ENCODE results near the gene MMP24.
A peak's percentile ranks its signal among the peaks of the same experiment; 100 is the strongest.

MMP24 gene

GRCh38 chr20:35305682-35306556 is 79.4 kb downstream of the MMP24 start:
- Histone ChIP-seq H3K4ac (ENCODE audit: low read length) (no peak overlapping the region), H2BK15ac (ENCODE audit: low read length) (no peak overlapping the region), H3K18ac (ENCODE audit: low read length) (no peak overlapping the region), H3K14ac (ENCODE audit: low read length) (no peak overlapping the region), H2AFZ (ENCODE audit: low read length) (peak overlapping the region; percentile 19), H2BK12ac (ENCODE audit: low read length) (no peak overlapping the region), H4K8ac (ENCODE audit: low read depth, low read length) (no peak overlapping the region), H2BK5ac (ENCODE audit: low read length) (no peak overlapping the region), H3K9me3 (replicated peaks in 1 of 2; ENCODE audit: control insufficient read depth in 2 of 2, insufficient read depth in 1 of 2, low read depth in 1 of 2, low read length in 2 of 2) (no peaks in the 10 kb centered on the region), H2BK120ac (ENCODE audit: low read depth, low read length) (no peak overlapping the region), H3K9ac (ENCODE audit: low read depth, low read length, poor library complexity) (no peak overlapping the region), H3K79me1 (ENCODE audit: low read depth, low read length) (no peaks in the 10 kb centered on the region), H3K27me3 (ENCODE audit: control insufficient read depth in 3 of 3, insufficient read depth in 3 of 3, low read depth in 1 of 3, low read length in 3 of 3) (no peaks in the 10 kb centered on the region), H4K91ac (ENCODE audit: low read depth, low read length, poor library complexity) (no peak overlapping the region), H3K4me1 (ENCODE audit: control insufficient read depth in 2 of 2, insufficient read depth in 1 of 2, low read depth in 1 of 2, low read length in 2 of 2) (peaks cover 1 to 4% of the 10 kb centered on the region in 2 donors), H3K36me3 (replicated peaks in 1 of 2; ENCODE audit: control insufficient read depth in 2 of 2, insufficient read depth in 2 of 2, low read length in 2 of 2) (peaks cover 0 to 8% of the 10 kb centered on the region in 2 donors), H2AK5ac (ENCODE audit: low read depth, low read length) (no peak overlapping the region), H3K4me3 (ENCODE audit: low read length in 2 of 2) (no peak overlapping the region), H3K27ac (replicated peaks; ENCODE audit: low read length) (no peak overlapping the region), H3K23ac (ENCODE audit: low read depth, low read length, poor library complexity) (no peak overlapping the region), H3K4me2 (ENCODE audit: insufficient read depth, low read length, poor library complexity, severe bottlenecking) (no peak overlapping the region)
- DNase-seq (ENCODE audit: low spot score) = no peak
- whole genome bisulfite sequencing, 2 donors (ENCODE audit: extremely low coverage in 2 of 2, insufficient read length in 2 of 2, insufficient replicate concordance in 1 of 2) = no CpG with 5 or more reads among the region's 12 CpGs

- WGBS, 2 donors (ENCODE audit: extremely low coverage in 2 of 2, insufficient read length in 2 of 2, insufficient replicate concordance in 1 of 2) = no CpG with 5 or more reads among the region's 4 CpGs
- peak; percentile 36 for DNase-seq (ENCODE audit: low spot score)
- Histone ChIP-seq H3K4me2 (ENCODE audit: insufficient read depth, low read length, poor library complexity, severe bottlenecking) (no peak overlapping the region), H2BK12ac (ENCODE audit: low read length) (no peak overlapping the region), H3K14ac (ENCODE audit: low read length) (no peak overlapping the region), H3K27me3 (ENCODE audit: control insufficient read depth in 3 of 3, insufficient read depth in 3 of 3, low read depth in 1 of 3, low read length in 3 of 3) (no peaks in the 10 kb centered on the region), H2AK5ac (ENCODE audit: low read depth, low read length) (no peak overlapping the region), H3K23ac (ENCODE audit: low read depth, low read length, poor library complexity) (no peak overlapping the region), H4K91ac (ENCODE audit: low read depth, low read length, poor library complexity) (no peak overlapping the region), H2BK15ac (ENCODE audit: low read length) (no peak overlapping the region), H4K8ac (ENCODE audit: low read depth, low read length) (no peak overlapping the region), H2BK5ac (ENCODE audit: low read length) (no peak overlapping the region), H3K9ac (ENCODE audit: low read depth, low read length, poor library complexity) (no peak overlapping the region), H2BK120ac (ENCODE audit: low read depth, low read length) (no peak overlapping the region), H3K4ac (ENCODE audit: low read length) (no peak overlapping the region), H2AFZ (ENCODE audit: low read length) (peak overlapping the region; percentile 33), H3K27ac (replicated peaks; ENCODE audit: low read length) (no peak overlapping the region), H3K9me3 (replicated peaks in 1 of 2; ENCODE audit: control insufficient read depth in 2 of 2, insufficient read depth in 1 of 2, low read depth in 1 of 2, low read length in 2 of 2) (no peaks in the 10 kb centered on the region), H3K4me1 (ENCODE audit: control insufficient read depth in 2 of 2, insufficient read depth in 1 of 2, low read depth in 1 of 2, low read length in 2 of 2) (peaks cover 1 to 4% of the 10 kb centered on the region in 2 donors), H3K79me1 (ENCODE audit: low read depth, low read length) (no peaks in the 10 kb centered on the region), H3K18ac (ENCODE audit: low read length) (peak overlapping the region; percentile 12), H3K36me3 (replicated peaks in 1 of 2; ENCODE audit: control insufficient read depth in 2 of 2, insufficient read depth in 2 of 2, low read length in 2 of 2) (peaks cover 0 to 8% of the 10 kb centered on the region in 2 donors), H3K4me3 (ENCODE audit: low read length in 2 of 2) (no peak overlapping the region)
Observed at GRCh38 chr20:35306931-35307517, 80.5 kb downstream of the MMP24 start.

DNA sequence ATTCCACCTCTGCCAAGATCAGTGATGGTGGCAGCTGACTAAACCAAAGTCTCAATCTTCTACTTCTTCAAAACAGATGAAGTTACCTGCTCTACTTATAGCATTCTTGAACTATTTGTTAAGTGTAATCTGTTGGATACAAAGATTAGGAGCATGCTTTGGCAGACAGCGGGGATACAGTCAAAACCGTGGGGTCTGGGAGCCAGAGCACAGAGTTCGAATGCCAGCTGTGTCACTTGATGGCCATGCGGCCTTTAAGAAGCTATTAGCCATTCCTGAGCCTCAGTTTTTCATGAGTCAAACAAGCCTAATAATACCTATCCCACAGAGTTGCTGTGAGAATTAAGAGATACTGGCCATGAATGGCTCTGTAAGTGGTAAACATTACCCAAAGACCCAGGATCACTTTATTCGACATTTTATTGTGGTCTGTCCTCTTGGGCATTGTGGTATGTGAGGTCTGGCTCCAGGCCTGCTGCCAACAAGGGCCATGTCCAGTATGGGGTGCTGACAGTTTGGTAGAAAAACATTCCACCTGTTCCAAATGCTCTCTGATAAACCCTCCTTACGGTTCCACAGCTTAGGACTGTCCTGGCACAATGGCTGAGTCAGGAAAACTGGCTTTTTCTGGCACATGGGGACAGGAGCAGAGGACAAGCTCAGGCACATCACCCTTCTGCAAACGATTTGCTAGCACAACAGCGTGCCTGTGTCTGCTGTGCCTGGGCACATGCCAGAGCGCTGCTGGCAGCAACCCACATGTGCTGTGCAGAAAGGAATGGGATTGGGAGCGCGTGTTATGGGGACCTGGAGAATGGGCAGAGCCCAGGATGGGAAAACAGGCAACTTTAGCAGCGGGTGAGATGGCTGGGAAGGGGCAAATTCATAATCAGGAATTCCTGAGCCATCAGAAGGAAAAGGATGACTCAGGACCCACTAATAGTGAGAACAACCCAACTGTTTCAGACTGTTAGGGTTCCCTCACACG is 81.5 kb downstream of the MMP24 start:
- no CpG with 5 or more reads among the region's 13 CpGs for WGBS, 2 donors (ENCODE audit: extremely low coverage in 2 of 2, insufficient read length in 2 of 2, insufficient replicate concordance in 1 of 2)
- Histone ChIP-seq H3K27me3 (ENCODE audit: control insufficient read depth in 3 of 3, insufficient read depth in 3 of 3, low read depth in 1 of 3, low read length in 3 of 3) (no peaks in the 10 kb centered on the region), H3K36me3 (replicated peaks in 1 of 2; ENCODE audit: control insufficient read depth in 2 of 2, insufficient read depth in 2 of 2, low read length in 2 of 2) (peaks cover 0 to 10% of the 10 kb centered on the region in 2 donors), H4K8ac (ENCODE audit: low read depth, low read length) (no peak overlapping the region), H3K27ac (replicated peaks; ENCODE audit: low read length) (no peak overlapping the region), H3K4ac (ENCODE audit: low read length) (no peak overlapping the region), H3K18ac (ENCODE audit: low read length) (no peak overlapping the region), H2BK5ac (ENCODE audit: low read length) (no peak overlapping the region), H4K91ac (ENCODE audit: low read depth, low read length, poor library complexity) (no peak overlapping the region), H3K4me2 (ENCODE audit: insufficient read depth, low read length, poor library complexity, severe bottlenecking) (no peak overlapping the region), H2BK12ac (ENCODE audit: low read length) (no peak overlapping the region), H3K9ac (ENCODE audit: low read depth, low read length, poor library complexity) (no peak overlapping the region), H3K4me1 (ENCODE audit: control insufficient read depth in 2 of 2, insufficient read depth in 1 of 2, low read depth in 1 of 2, low read length in 2 of 2) (peaks cover 3 to 6% of the 10 kb centered on the region in 2 donors), H2AK5ac (ENCODE audit: low read depth, low read length) (no peak overlapping the region), H2AFZ (ENCODE audit: low read length) (peak overlapping the region; percentile 27), H3K9me3 (replicated peaks in 1 of 2; ENCODE audit: control insufficient read depth in 2 of 2, insufficient read depth in 1 of 2, low read depth in 1 of 2, low read length in 2 of 2) (no peaks in the 10 kb centered on the region), H3K79me1 (ENCODE audit: low read depth, low read length) (no peaks in the 10 kb centered on the region), H2BK120ac (ENCODE audit: low read depth, low read length) (no peak overlapping the region), H2BK15ac (ENCODE audit: low read length) (no peak overlapping the region), H3K23ac (ENCODE audit: low read depth, low read length, poor library complexity) (no peak overlapping the region), H3K14ac (ENCODE audit: low read length) (no peak overlapping the region), H3K4me3 (ENCODE audit: low read length in 2 of 2) (peak overlapping the region in 1 of 2 donors; percentile 27)
- DNase-seq (ENCODE audit: low spot score) = no peak
